B cell (primary cell): ENCODE results near the gene ORAI1. TPM values are rescaled to one million over a fixed set of nuclear protein-coding genes. Genes with fewer than 3 reads are reported as not detected.

Experiments
- ATAC-seq: fragments of 200-7000 bp; cut with Tn5 transposase; one replicate; pipeline ENCODE4 v1.10.0; 2021; ENCODE audit warnings: low read depth, mild to moderate bottlenecking, moderate number of reproducible peaks, moderate library complexity
- CTCF ChIA-PET: fragments of 350-600 bp; sonication (Branson Sonifier 250); formaldehyde crosslinking; loops from one replicate; lab custom pipeline; 2021; ENCODE audit warnings: antibody characterized with exemption, inconsistent platforms; lab: Charles Lee
- POLR2A ChIA-PET: fragments of 350-600 bp; sonication (Branson Sonifier 250); formaldehyde crosslinking; loops from one replicate; lab custom pipeline; 2021; ENCODE audit warnings: antibody characterized with exemption; lab: Charles Lee
- DNase-seq: peaks from one replicate; pipeline ENCODE4 v3.0.0; 2013
- H2AFZ ChIP-seq: 2 replicates; pipeline ENCODE4 v1.6.1; 2012; ENCODE audit warnings: mild to moderate bottlenecking, low read depth, low read length; ENCODE audit not compliant: insufficient read depth, poor library complexity, severe bottlenecking
- H3K27ac ChIP-seq, 2 donors: 1 replicate in 1 of 2; 2 replicates in 1 of 2; pipeline ENCODE4 v1.5.1; 2012 to 2013; ENCODE audit warnings: low read length in 2 of 2, mild to moderate bottlenecking in 2 of 2, moderate library complexity in 1 of 2
- H3K27me3 ChIP-seq, 4 experiments: fragments of 200-600 bp in 1 of 4; sonication (generic) in 1 of 4; replicated peaks in 1 of 4; 1 replicate in 2 of 4; 2 replicates in 2 of 4; pipeline versions ENCODE4 v1.6.1 to v1.7.0; 2013 to 2016; ENCODE audit warnings: low read length in 3 of 4, mild to moderate bottlenecking in 2 of 4, mixed read lengths in 1 of 4, moderate library complexity in 1 of 4; ENCODE audit not compliant: insufficient read depth in 4 of 4, control insufficient read depth in 3 of 4; ENCODE audit errors: control extremely low read depth in 1 of 4
- H3K36me3 ChIP-seq, 2 experiments: replicated peaks in 1 of 2; 1 replicate in 1 of 2; 2 replicates in 1 of 2; pipeline versions ENCODE4 v1.6.1 to v1.7.1; 2013; ENCODE audit warnings: low read length in 1 of 2; ENCODE audit not compliant: insufficient read depth in 2 of 2, control insufficient read depth in 1 of 2; ENCODE audit errors: control extremely low read depth in 1 of 2, extremely low read depth in 1 of 2
- H3K4me1 ChIP-seq, 2 donors: fragments of 200-600 bp in 1 of 2; sonication (generic) in 1 of 2; 1 replicate in 1 of 2; 2 replicates in 1 of 2; pipeline versions ENCODE4 v1.5.1 to v1.6.1; 2013 to 2017; ENCODE audit warnings: low read length in 2 of 2; ENCODE audit not compliant: control insufficient read depth in 2 of 2, insufficient read depth in 2 of 2
- H3K4me2 ChIP-seq: replicated peaks from 2 replicates; pipeline ENCODE3; 2012; ENCODE audit warnings: mild to moderate bottlenecking, low read depth, low read length; ENCODE audit not compliant: poor library complexity, severe bottlenecking
- H3K4me3 ChIP-seq, 5 experiments: fragments of 200-600 bp in 1 of 5; sonication (generic) in 1 of 5; 1 replicate in 3 of 5; 2 replicates in 2 of 5; pipeline versions ENCODE4 v1.5.1 to v1.7.0; 2011 to 2016; ENCODE audit warnings: low read length in 4 of 5, mild to moderate bottlenecking in 4 of 5, low read depth in 2 of 5, control low read depth in 1 of 5, moderate library complexity in 1 of 5; ENCODE audit not compliant: insufficient read depth in 1 of 5; ENCODE audit errors: control extremely low read depth in 1 of 5, extremely low read depth in 1 of 5
- H3K79me2 ChIP-seq: fragments of 200-600 bp; sonication (generic); one replicate; pipeline ENCODE4 v1.6.0; 2016; ENCODE audit warnings: low read length; ENCODE audit not compliant: control insufficient read depth, insufficient read depth
- H3K9ac ChIP-seq: fragments of 200-600 bp; sonication (generic); 2 replicates; pipeline ENCODE4 v1.6.1; 2017; ENCODE audit warnings: mild to moderate bottlenecking, low read length, moderate library complexity
- H3K9me3 ChIP-seq, 3 donors: one replicate each; pipeline versions ENCODE4 v1.6.1 to v1.7.1; 2013; ENCODE audit warnings: low read length in 2 of 3; ENCODE audit not compliant: control insufficient read depth in 2 of 3, insufficient read depth in 1 of 3; ENCODE audit errors: control extremely low read depth in 1 of 3
- H4K20me1 ChIP-seq: 2 replicates; pipeline ENCODE4 v1.6.0; 2012; ENCODE audit warnings: mild to moderate bottlenecking, low read length; ENCODE audit not compliant: insufficient read depth, control insufficient read depth, poor library complexity, severe bottlenecking
- H3K27ac Mint-ChIP-seq: one replicate; pipeline ENCODE4 v1.8.0; 2021; ENCODE audit warnings: mixed read lengths
- H3K27me3 Mint-ChIP-seq: one replicate; pipeline ENCODE4 v1.8.0; 2021; ENCODE audit warnings: mixed read lengths
- H3K4me1 Mint-ChIP-seq: one replicate; pipeline ENCODE4 v1.8.0; 2021; ENCODE audit warnings: mixed read lengths
- H3K4me3 Mint-ChIP-seq: one replicate; pipeline ENCODE4 v1.8.0; 2021; ENCODE audit warnings: mixed read lengths
- H3K9me3 Mint-ChIP-seq: one replicate; pipeline ENCODE4 v1.8.0; 2022; ENCODE audit warnings: mixed read lengths; ENCODE audit not compliant: insufficient read depth
- EZH2 ChIP-seq: IDR thresholded peaks from 2 replicates; pipeline ENCODE4 v1.6.1; 2012; ENCODE audit warnings: borderline replicate concordance, low read depth, mild to moderate bottlenecking, moderate library complexity, low read length; ENCODE audit not compliant: insufficient read depth, poor library complexity, severe bottlenecking
- WGBS: methylation state at CpG from one replicate; pipeline ENCODE4 v1.1.5; 2013; ENCODE audit warnings: missing lambda C conversion rate; ENCODE audit not compliant: insufficient coverage; 5-methylcytosine and 5-hydroxymethylcytosine counted together
- intact Hi-C: fragments of 100-400 bp; cut with micrococcal nuclease; formaldehyde crosslinking; loops from one replicate; pipeline ENCODE4 v1.10.0; 2022
- polyA plus RNA-seq: library from polyadenylated mRNA; depleted of rRNA; stranded (reverse); fragments of >200 nt; gene quantifications from 2 replicates; pipeline ENCODE4 v1.2.3, GENCODE V29; 2012
- total RNA-seq, 2 donors: library from RNA; stranded (reverse); fragments of 120-200 nt in 1 of 2; gene quantifications; 1 replicate in 1 of 2; 2 replicates in 1 of 2; pipeline versions ENCODE4 v1.2.3 to v1.2.4, GENCODE V29; 2013 to 2022
- TF ChIP-seq, protein P1 (sequence below): fragments of 200-600 bp; IDR thresholded peaks from one replicate; pipeline ENCODE4 v1.8.0; 2022; ENCODE audit warnings: antibody characterized with exemption, mild to moderate bottlenecking

The ORAI1 gene
- total and polyA plus RNA-seq, 2 donors (not counting 1 experiment from before 2014, with no cell fraction given): 43.2 to 66.0 TPM

DNA sequence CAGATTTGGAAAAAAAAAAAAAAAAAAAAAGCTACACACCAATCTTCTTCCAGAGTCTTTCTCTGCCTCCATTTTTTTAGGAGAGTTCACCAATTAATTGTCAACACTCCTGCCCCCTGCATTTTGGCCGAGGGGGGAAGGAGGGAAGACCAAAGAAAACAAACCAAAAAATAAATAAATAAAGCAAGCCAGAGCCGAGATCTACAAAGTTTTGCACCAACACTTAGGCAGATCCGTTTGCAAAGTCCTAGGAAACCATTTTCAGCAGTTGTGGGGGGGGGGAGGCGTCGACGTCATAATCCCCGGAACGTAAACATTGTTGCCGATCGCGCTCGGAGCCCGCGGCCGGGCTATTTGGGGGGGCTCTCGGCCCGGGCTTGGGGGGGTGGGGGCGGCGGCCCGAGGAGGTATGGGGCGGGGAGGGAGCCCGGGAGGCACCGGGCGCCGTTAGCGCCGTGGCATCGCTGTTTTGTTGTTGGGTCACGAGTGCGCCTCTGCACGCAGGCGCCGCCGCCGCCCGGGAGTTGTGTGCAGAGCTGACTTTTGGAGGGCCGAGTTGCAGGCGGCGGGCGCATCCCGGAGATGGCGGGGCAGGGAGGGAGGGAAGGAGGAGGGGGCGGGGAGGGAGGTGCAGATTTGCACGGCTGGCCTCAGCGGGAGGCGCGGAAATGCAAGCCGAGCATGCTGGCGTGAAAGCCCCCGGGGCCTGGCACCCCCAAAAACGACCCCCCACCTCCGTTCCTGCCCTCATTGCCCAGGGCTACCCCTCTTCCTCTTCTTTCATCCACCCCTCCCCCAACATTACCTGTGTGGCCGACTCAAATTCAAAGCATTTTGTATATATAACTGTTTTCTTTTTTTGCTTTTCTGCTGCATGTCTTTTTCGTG lies 46.1 kb upstream of the ORAI1 start:
- H4K20me1 ChIP-seq: no peaks in the 10 kb centered on the region
- ATAC-seq (peak; percentile 55), DNase-seq (peak; percentile 79)
- Mint-ChIP-seq H3K9me3 (no peaks in the 10 kb centered on the region), H3K27me3 (no peaks in the 10 kb centered on the region), H3K27ac (peak overlapping the region; percentile 94), H3K4me1 (peaks cover 34% of the 10 kb centered on the region), H3K4me3 (peak overlapping the region; percentile 94)
- peak overlapping the region; percentile 82 for H3K9ac ChIP-seq
- H3K4me3 ChIP-seq: peak overlapping the region; percentile 57 to 93 (median 65)
- H3K4me2 ChIP-seq: peak overlapping the region; percentile 97
- no peak for TF ChIP-seq EZH2
- TF ChIP-seq, protein P1, sequence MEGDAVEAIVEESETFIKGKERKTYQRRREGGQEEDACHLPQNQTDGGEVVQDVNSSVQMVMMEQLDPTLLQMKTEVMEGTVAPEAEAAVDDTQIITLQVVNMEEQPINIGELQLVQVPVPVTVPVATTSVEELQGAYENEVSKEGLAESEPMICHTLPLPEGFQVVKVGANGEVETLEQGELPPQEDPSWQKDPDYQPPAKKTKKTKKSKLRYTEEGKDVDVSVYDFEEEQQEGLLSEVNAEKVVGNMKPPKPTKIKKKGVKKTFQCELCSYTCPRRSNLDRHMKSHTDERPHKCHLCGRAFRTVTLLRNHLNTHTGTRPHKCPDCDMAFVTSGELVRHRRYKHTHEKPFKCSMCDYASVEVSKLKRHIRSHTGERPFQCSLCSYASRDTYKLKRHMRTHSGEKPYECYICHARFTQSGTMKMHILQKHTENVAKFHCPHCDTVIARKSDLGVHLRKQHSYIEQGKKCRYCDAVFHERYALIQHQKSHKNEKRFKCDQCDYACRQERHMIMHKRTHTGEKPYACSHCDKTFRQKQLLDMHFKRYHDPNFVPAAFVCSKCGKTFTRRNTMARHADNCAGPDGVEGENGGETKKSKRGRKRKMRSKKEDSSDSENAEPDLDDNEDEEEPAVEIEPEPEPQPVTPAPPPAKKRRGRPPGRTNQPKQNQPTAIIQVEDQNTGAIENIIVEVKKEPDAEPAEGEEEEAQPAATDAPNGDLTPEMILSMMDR: no peak
- no peaks in the 10 kb centered on the region for H3K27me3 ChIP-seq
- H3K36me3 ChIP-seq: peaks cover 0 to 1% of the 10 kb centered on the region in 2 experiments
- H3K4me1 ChIP-seq: peaks cover 23 to 47% of the 10 kb centered on the region in 2 donors
- intact Hi-C loops: loop anchor here (1.0 kb wide), 3 partner anchors 10 to 80 kb away; partner anchors contain the start of gene ORAI1
- WGBS: under 1% methylated on average over 30 of the region's 54 CpGs
- H2AFZ ChIP-seq: peak overlapping the region; percentile 90
- no peaks in the 10 kb centered on the region for H3K9me3 ChIP-seq
- H3K79me2 ChIP-seq: no peaks in the 10 kb centered on the region
- POLR2A ChIA-PET: interaction anchor here (0.6 to 5.6 kb wide), 13 partner anchors 10 to 902 kb away, joined by 3 to 74 read pairs (median 5); partner anchors contain the start of gene ORAI1
- CTCF ChIA-PET: interaction anchor here (0.8 to 9.0 kb wide), 11 partner anchors 11 to 103 kb away, joined by 3 to 72 read pairs (median 6); partner anchors contain the start of gene ORAI1
- peak overlapping the region; percentile 69 to 77 for H3K27ac ChIP-seq
